ENCODE data around the gene RNFT1.
"Not testable (repeated sequence)": the region's sequence is repeated elsewhere in the genome, so short reads cannot be mapped to it uniquely, and the experiment has no call there.

Gene RNFT1, protein sequence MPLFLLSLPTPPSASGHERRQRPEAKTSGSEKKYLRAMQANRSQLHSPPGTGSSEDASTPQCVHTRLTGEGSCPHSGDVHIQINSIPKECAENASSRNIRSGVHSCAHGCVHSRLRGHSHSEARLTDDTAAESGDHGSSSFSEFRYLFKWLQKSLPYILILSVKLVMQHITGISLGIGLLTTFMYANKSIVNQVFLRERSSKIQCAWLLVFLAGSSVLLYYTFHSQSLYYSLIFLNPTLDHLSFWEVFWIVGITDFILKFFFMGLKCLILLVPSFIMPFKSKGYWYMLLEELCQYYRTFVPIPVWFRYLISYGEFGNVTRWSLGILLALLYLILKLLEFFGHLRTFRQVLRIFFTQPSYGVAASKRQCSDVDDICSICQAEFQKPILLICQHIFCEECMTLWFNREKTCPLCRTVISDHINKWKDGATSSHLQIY
- 9.4 to 11.5 reads per million in 2 donors for total RNA-seq

- DNase-seq, result peak; percentile 90
These were observed at the start of gene RNFT1 for GRCh38 chr17:59964482-59965328. TSS of gene RNFT1 (minus strand) at chr17:59964740. CDS start at chr17:59964663, 77 bp downstream.

- DNase-seq, result not testable (repeated sequence)
These were observed 44.8 kb upstream of the RNFT1 start for GRCh38 chr17:60009326-60009725.

- DNase-seq, result not testable (repeated sequence)
These were observed 43.8 kb upstream of the RNFT1 start for GRCh38 chr17:60008377-60008776.

- no peak for DNase-seq
These were observed 41.6 kb upstream of the RNFT1 start for GRCh38 chr17:60006160-60006559.

DNA sequence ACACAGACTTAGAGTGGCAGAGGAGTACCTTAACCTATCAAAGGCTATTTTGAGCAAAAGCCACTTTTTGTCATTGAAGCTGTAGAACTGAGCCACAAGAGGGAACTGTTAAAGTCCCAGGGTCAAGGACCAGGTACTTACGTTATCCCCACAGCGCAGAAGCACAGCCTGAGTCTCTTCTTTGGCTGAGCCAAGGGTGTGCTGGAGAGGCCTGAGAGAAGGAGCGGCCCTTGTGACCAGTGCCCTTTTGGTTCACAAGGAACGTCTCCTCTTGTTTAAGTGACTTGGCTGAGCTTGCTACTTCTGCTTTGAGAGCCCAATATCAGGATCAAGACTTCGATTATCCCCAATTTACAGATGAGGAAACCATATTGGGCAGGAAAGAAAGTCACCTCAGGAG lies 40.0 kb upstream of the RNFT1 start:
- DNase-seq, result not testable (repeated sequence)

GRCh38 chr17:60002405-60002804 lies 37.9 kb upstream of the RNFT1 start:
- not testable (repeated sequence) for DNase-seq

DNA sequence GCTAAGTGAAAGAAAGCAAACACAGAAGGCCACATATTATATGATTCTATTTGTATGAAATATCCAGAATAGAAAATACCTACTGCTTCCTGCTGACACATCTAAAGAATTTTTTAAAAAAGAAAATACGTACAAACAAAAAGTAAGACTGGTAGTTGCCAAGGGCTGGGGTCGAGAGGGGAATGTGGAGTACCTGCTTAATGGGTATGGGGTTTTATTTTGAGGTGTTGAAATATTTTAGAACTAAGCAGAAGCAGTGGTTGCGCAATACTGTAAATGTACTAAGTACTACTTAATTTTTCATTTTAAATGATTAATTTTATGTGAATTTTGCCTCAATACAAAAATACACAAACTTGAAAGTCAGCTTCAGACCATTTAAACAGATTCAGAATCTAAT lies 32.1 kb upstream of the RNFT1 start:
- not testable (repeated sequence) for DNase-seq

- DNase-seq, result not testable (repeated sequence)
These were observed 10.6 kb upstream of the RNFT1 start for GRCh38 chr17:59975166-59975565.

DNA sequence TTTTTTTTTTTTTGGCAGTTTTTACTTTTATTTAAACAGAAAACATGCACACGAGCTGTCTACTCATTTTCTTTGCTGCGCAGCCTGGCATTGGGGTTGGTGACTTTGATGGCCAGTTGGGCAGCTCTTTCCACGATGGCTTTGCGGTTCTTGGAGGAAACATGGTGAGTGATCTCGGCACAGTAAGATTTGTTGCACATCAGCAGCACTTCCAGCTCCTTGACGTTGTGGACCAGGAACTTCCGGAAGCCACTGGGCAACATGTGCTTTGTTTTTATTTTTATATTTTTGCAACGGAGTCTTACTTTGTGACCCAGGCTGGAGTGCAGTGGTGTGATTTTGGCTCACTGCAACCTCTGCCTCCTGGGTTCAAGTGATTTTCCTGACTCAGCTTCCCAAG lies 8.9 kb upstream of the RNFT1 start:
- DNase-seq, result not testable (repeated sequence)

DNA sequence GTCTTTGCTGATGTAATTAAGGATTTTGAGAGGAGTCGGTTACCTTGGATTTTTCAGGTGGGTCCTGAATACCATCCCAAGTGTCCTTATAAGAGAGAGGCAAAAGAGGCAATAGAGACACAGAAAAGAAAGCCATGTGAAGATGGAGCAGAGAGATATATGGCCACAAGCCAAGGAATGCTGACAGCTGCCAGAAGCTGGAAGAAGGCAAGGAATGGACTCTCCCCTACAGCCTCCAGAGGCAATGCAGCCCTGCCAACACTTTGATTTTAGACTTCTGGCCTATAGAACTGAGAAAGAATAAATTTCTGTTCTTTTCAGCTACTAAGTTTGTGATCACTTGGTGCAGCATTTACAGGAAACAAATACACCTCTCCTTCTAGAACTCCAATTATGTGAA lies 8.2 kb upstream of the RNFT1 start:
- no peak for DNase-seq

DNA sequence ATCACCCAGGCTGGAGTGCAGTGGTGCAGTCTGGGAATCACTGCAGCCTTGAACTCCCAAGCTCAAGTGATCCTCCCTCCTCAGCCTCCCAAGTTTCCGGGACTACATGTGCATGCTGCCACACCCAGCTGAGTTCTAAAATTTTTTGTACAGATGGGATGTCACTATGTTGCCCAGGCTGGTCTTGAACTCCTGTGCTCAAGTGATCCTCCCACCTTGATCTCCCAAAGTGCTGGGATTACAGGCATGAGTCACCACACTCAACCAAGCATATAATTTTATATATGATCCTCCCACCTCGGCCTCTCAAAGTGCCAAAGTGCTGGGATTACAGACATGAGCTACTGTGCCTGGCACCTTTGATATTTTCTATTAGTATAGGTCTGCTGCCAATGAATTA lies 7.2 kb upstream of the RNFT1 start:
- DNase-seq, result not testable (repeated sequence)

DNA sequence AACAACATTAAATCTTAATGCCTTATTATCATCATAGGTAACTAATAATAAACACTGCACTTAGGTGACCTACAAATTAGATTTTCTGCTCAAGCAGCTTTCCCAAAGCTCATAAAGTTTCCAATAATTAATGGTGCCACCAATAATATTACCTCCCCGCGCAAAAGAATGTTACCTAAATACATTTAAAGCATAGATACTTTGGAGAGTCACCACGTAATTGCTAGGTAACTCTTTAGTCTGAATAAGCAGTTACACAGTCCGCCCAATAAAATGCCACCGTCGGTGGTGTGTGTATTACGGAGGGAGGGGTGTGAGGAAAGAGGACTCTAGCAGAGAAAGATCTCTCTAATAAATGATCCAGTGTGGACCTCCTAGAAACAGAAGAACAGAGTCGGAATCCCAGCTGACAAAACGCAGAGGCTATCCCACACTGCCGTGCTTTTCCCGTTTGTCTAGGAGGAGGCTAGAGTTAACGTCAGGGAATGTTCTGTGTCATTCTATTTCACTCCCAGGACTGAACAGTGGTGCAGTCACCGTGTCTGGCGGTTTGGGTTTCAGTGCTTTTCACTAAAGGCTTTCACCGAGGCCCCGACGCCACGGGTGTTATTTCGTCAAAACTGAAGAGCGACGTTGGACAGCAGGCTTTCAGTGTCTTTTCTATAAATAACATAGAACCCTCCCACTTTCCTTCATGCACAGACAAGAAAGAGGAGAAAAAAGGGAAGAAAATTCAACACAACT lies 630 bp downstream of the RNFT1 start:
- DNase-seq, result peak; percentile 29

- no peak for DNase-seq
These were observed 1.7 kb downstream of the RNFT1 start for GRCh38 chr17:59962739-59963318.

- not testable (repeated sequence) for DNase-seq
These were observed 5.0 kb downstream of the RNFT1 start for GRCh38 chr17:59959574-59959973.

- no peak for DNase-seq
These were observed 9.7 kb downstream of the RNFT1 start for GRCh38 chr17:59954856-59955255.

GRCh38 chr17:59950049-59950448 lies 14.5 kb downstream of the RNFT1 start:
- no peak for DNase-seq

- DNase-seq, result not testable (repeated sequence)
These were observed 17.2 kb downstream of the RNFT1 start for GRCh38 chr17:59947310-59947709.

- not testable (repeated sequence) for DNase-seq
These were observed 18.1 kb downstream of the RNFT1 start for GRCh38 chr17:59946433-59946832.

DNA sequence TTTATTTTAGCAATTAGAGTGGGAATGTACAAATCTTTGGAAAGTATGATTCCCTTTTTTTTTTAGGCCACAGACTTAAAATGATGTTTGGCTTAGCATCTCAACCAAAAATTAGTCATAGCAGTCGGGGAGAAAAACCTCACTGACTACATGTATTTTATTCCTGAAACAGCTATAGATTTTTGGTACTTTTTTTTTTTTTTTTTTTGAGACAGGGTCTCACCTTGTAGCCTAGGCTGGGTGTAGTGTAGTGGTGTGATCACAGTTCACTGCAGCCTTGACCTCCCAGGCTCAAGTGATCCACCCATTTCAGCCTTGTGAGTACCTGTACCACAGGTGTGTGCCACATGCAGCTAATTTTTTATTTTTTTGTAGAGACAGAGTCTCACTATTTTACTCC lies 23.4 kb downstream of the RNFT1 start:
- no peak for DNase-seq

DNA sequence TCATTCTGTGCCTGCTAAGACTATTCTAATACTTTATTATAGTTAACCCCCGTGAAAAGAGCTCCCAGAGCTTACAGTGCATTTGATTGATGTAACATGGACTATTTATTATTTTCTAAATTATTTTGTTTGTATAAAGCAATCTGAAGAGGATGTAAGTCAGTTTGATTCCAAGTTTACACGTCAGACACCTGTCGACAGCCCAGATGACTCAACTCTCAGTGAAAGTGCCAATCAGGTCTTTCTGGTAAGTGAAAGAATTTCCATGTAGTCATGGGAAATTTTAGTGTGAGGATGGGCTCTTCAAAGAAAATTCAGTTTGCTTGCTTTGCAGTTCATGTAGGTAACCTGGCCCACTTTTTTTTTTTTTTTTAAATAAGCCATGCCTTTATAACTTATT lies 23.8 kb downstream of the RNFT1 start:
- DNase-seq, result not testable (repeated sequence)

GRCh38 chr17:59933317-59933716 lies 31.2 kb downstream of the RNFT1 start:
- not testable (repeated sequence) for DNase-seq

- DNase-seq, result not testable (repeated sequence)
These were observed 33.8 kb downstream of the RNFT1 start for GRCh38 chr17:59930768-59931167.

Data from T-helper 9 cell (primary cell).